Esophagus muscularis mucosa (tissue), 4 donors: ENCODE measurements around the gene TBC1D9. TPM values are rescaled to one million over a fixed set of nuclear protein-coding genes. Genes with fewer than 3 reads are reported as not detected.

ENCODE experiments used
- DNase-seq: peaks from one replicate; pipeline ENCODE4 v3.0.0-alpha.2; 2017; ENCODE audit errors: extremely low spot score
- H3K27ac ChIP-seq, 4 donors: fragments of 200-600 bp; sonication (generic); replicated peaks in 1 of 4; 1 replicate in 3 of 4; 2 replicates in 1 of 4; pipeline ENCODE4 v1.5.1; 2016 to 2019; ENCODE audit warnings: mild to moderate bottlenecking in 1 of 4
- H3K27me3 ChIP-seq, 4 donors: fragments of 200-600 bp; sonication (generic); one replicate each; pipeline versions ENCODE4 v1.5.1 to v1.6.0; 2016 to 2019
- H3K36me3 ChIP-seq, 4 donors: fragments of 200-600 bp; sonication (generic); one replicate each; pipeline ENCODE4 v1.5.1; 2016 to 2019
- H3K4me1 ChIP-seq, 4 donors: fragments of 200-600 bp; sonication (generic); one replicate each; pipeline ENCODE4 v1.5.1; 2016 to 2019
- H3K4me3 ChIP-seq, 4 donors: fragments of 200-600 bp; sonication (generic); 1 replicate in 2 of 4; 2 replicates in 2 of 4; pipeline ENCODE4 v1.5.1; 2016 to 2019; ENCODE audit warnings: mild to moderate bottlenecking in 4 of 4, moderate library complexity in 1 of 4
- H3K9me3 ChIP-seq, 4 donors: fragments of 200-600 bp; sonication (generic); 1 replicate in 3 of 4; 2 replicates in 1 of 4; pipeline ENCODE4 v1.5.1; 2016 to 2019
- CTCF ChIP-seq, 3 experiments: fragments of 200-600 bp in 2 of 3; fragments of 450-650 bp in 1 of 3; sonication (generic) in 2 of 3; IDR thresholded peaks; one replicate each; pipeline ENCODE4 v1.5.1; 2017 to 2019; ENCODE audit warnings: antibody characterized with exemption in 3 of 3, mild to moderate bottlenecking in 2 of 3, moderate library complexity in 1 of 3
- EP300 ChIP-seq: sonication (generic); formaldehyde crosslinking; IDR thresholded peaks from one replicate; pipeline ENCODE4 v1.6.1; 2017; ENCODE audit warnings: antibody characterized with exemption
- POLR2A ChIP-seq: fragments of 450-650 bp; IDR thresholded peaks from one replicate; pipeline ENCODE4 v1.6.1; 2017; ENCODE audit warnings: antibody characterized with exemption, moderate library complexity, mild to moderate bottlenecking, low read depth
- POLR2AphosphoS5 ChIP-seq, 2 donors: sonication (generic); formaldehyde crosslinking; IDR thresholded peaks; one replicate each; pipeline ENCODE4 v1.6.1; 2017; ENCODE audit warnings: antibody characterized with exemption in 2 of 2
- WGBS: methylation state at CpG from one replicate; pipeline ENCODE4 v1.1.5; 2018; 5-methylcytosine and 5-hydroxymethylcytosine counted together
- intact Hi-C: fragments of 100-400 bp; cut with DNase I; formaldehyde crosslinking; loops from one replicate; pipeline ENCODE4 v1.15.1; 2023
- total RNA-seq, 4 donors: library from RNA; depleted of rRNA; stranded (reverse); fragments of >200 nt; gene quantifications; one replicate each; pipeline versions ENCODE4 v1.1.0 to v1.2.1, GENCODE V29; 2016

The TBC1D9 gene
- total RNA-seq, 4 donors from 2014 or later: 15.4 to 23.8 (median 21.3) TPM

GRCh38 chr4:140604544-140604943, 151.6 kb downstream of the TBC1D9 start:
- intact Hi-C loops: no loop called here
- Histone ChIP-seq H3K27ac (no peak overlapping the region), H3K4me1 (peaks cover 0 to 8% (median 1%) of the 10 kb centered on the region in 4 donors), H3K9me3 (no peaks in the 10 kb centered on the region), H3K27me3 (no peaks in the 10 kb centered on the region), H3K36me3 (no peaks in the 10 kb centered on the region), H3K4me3 (no peak overlapping the region)
- DNase-seq: no peak
- WGBS: 90% methylated on average over 4 of the region's 4 CpGs
- TF ChIP-seq EP300: no peak

- Histone ChIP-seq H3K36me3 (no peaks in the 10 kb centered on the region), H3K27me3 (no peaks in the 10 kb centered on the region), H3K27ac (no peak overlapping the region), H3K4me1 (peaks cover 0 to 7% (median 0%) of the 10 kb centered on the region in 4 donors), H3K4me3 (no peak overlapping the region), H3K9me3 (no peaks in the 10 kb centered on the region)
- 100% methylated on average over 2 of the region's 2 CpGs for WGBS
- intact Hi-C loops: no loop called here
- no peak for DNase-seq
- TF ChIP-seq EP300 (no peak), CTCF (IDR thresholded peaks at IDR 0.05) (no peak), POLR2AphosphoS5 (IDR thresholded peaks at IDR 0.05) (no peak), POLR2A (no peak)
Observed at GRCh38 chr4:140603286-140603685, 152.9 kb downstream of the TBC1D9 start.

GRCh38 chr4:140602714-140603113, 153.5 kb downstream of the TBC1D9 start:
- Histone ChIP-seq H3K27ac (no peak overlapping the region), H3K27me3 (no peaks in the 10 kb centered on the region), H3K9me3 (no peaks in the 10 kb centered on the region), H3K4me3 (no peak overlapping the region), H3K36me3 (no peaks in the 10 kb centered on the region), H3K4me1 (peaks cover 0 to 7% (median 0%) of the 10 kb centered on the region in 4 donors)
- WGBS: 69% methylated on average over 2 of the region's 2 CpGs
- no peak for DNase-seq
- intact Hi-C loops: no loop called here
- TF ChIP-seq POLR2A (no peak), EP300 (no peak), CTCF (IDR thresholded peaks at IDR 0.05) (no peak), POLR2AphosphoS5 (IDR thresholded peaks at IDR 0.05) (no peak)

- DNase-seq: no peak
- WGBS: 85% methylated on average over 8 of the region's 8 CpGs
- Histone ChIP-seq H3K9me3 (no peaks in the 10 kb centered on the region), H3K36me3 (no peaks in the 10 kb centered on the region), H3K4me3 (no peak overlapping the region), H3K27ac (no peak overlapping the region), H3K4me1 (peaks cover 0 to 7% (median 0%) of the 10 kb centered on the region in 4 donors), H3K27me3 (no peaks in the 10 kb centered on the region)
- TF ChIP-seq POLR2A (no peak), EP300 (no peak), CTCF (IDR thresholded peaks at IDR 0.05) (no peak), POLR2AphosphoS5 (IDR thresholded peaks at IDR 0.05) (no peak)
- intact Hi-C loops: no loop called here
Observed at GRCh38 chr4:140600408-140600807, 155.8 kb downstream of the TBC1D9 start.

GRCh38 chr4:140595065-140595464, 161.1 kb downstream of the TBC1D9 start:
- DNase-seq: no peak
- WGBS: 80% methylated on average over 1 of the region's 1 CpG
- no peaks in the 10 kb centered on the region for H3K36me3 ChIP-seq
- no peak overlapping the region for H3K4me3 ChIP-seq
- no peak overlapping the region for H3K27ac ChIP-seq
- no peaks in the 10 kb centered on the region for H3K4me1 ChIP-seq
- H3K27me3 ChIP-seq: no peaks in the 10 kb centered on the region
- intact Hi-C loops: no loop called here
- TF ChIP-seq EP300: no peak
- TF ChIP-seq CTCF (IDR thresholded peaks at IDR 0.05): peak in 1 of 3 experiments; percentile 32
- no peak for TF ChIP-seq POLR2AphosphoS5 (IDR thresholded peaks at IDR 0.05)
- H3K9me3 ChIP-seq: no peaks in the 10 kb centered on the region
